K562 (cell line): ENCODE data around the gene CHDH. TPM values are rescaled to one million over a fixed set of nuclear protein-coding genes. Genes with fewer than 3 reads are reported as not detected.

Experiments used
- CEBPG ChIP-seq, 3 experiments: fragments of 200-800 bp in 1 of 3; sonication (Bioruptor generic) in 1 of 3; sonication (generic) in 1 of 3; formaldehyde crosslinking in 1 of 3; IDR thresholded peaks in 2 of 3; conservative IDR thresholded peaks in 1 of 3; 2 replicates each; pipeline versions ENCODE4 v1.6.1 to v1.8.0; 2016 to 2022; ENCODE audit warnings: missing compliant biosample characterization in 2 of 3, missing genetic modification characterization in 2 of 3, mild to moderate bottlenecking in 1 of 3, missing genetic modification reagents in 1 of 3
- HDGF ChIP-seq: fragments of 450-650 bp; IDR thresholded peaks from 2 replicates; pipeline ENCODE4 v1.6.1; 2016
- HMG20B ChIP-seq: fragments of 250-450 bp; sonication (Bioruptor Pico); IDR thresholded peaks from 2 replicates; pipeline ENCODE4 v1.5.0; 2021; ENCODE audit warnings: mild to moderate bottlenecking
- NCOA1 ChIP-seq: fragments of 450-650 bp; IDR thresholded peaks from 2 replicates; pipeline ENCODE4 v1.6.1; 2016; ENCODE audit warnings: low read depth
- RCOR1 ChIP-seq, 2 experiments: IDR thresholded peaks; 2 replicates each; pipeline ENCODE4 v1.6.1; 2012; ENCODE audit warnings: low read depth in 2 of 2, low read length in 2 of 2, borderline replicate concordance in 1 of 2, improper control_type of control experiment in 1 of 2
- ZNF121 ChIP-seq: sonication (generic); formaldehyde crosslinking; conservative IDR thresholded peaks from 2 replicates; pipeline ENCODE4 v1.8.0; 2022; ENCODE audit warnings: missing genetic modification reagents
- polyA plus RNA-seq, 8 experiments: library from polyadenylated mRNA; depleted of rRNA in 4 of 8; stranded (reverse) in 5 of 8; unstranded in 3 of 8; fragments of >200 nt; fragmentation: Nextera tagmentation in 2 of 8; fragmentation: Illumina TruSeq in 1 of 8; extraction: Ambion mirVana in 2 of 8; extraction: Trizol in 1 of 8; gene quantifications; 2 replicates each; pipeline versions ENCODE4 v1.2.1 to v1.2.3, GENCODE V29; 2011 to 2014; ENCODE audit warnings: inconsistent platforms in 1 of 8, missing spikeins in 1 of 8
- total RNA-seq, 7 experiments: library from RNA; depleted of rRNA in 6 of 7; stranded (reverse); fragments of >200 nt in 6 of 7; fragmentation: Illumina TruSeq in 2 of 7; extraction: Trizol in 2 of 7; gene quantifications; 2 replicates each; pipeline versions ENCODE4 v1.2.1 to v1.2.3, GENCODE V29; 2011 to 2021; ENCODE audit warnings: low replicate concordance in 1 of 7
- TF ChIP-seq, protein P1 (sequence below): fragments of 450-650 bp; IDR thresholded peaks from 2 replicates; pipeline ENCODE4 v1.6.1; 2017; ENCODE audit warnings: antibody characterized with exemption
- TF ChIP-seq, protein P2 (sequence below): sonication (generic); formaldehyde crosslinking; IDR thresholded peaks from 2 replicates; pipeline ENCODE4 v1.8.0; 2023; ENCODE audit warnings: missing genetic modification reagents, mild to moderate bottlenecking, borderline replicate concordance
- TF ChIP-seq, protein P3 (sequence below): fragments of 450-650 bp; IDR thresholded peaks from 2 replicates; pipeline ENCODE4 v1.6.1; 2016
- TF ChIP-seq, protein P4 (sequence below), 2 experiments: fragments of 450-650 bp; formaldehyde crosslinking in 1 of 2; IDR thresholded peaks; 2 replicates each; pipeline versions ENCODE4 v1.4.0 to v1.6.1; 2014 to 2020; ENCODE audit warnings: mild to moderate bottlenecking in 2 of 2, borderline replicate concordance in 1 of 2, low read depth in 1 of 2

Gene CHDH
- total and polyA plus RNA-seq, 9 of the 15 experiments (the other 6 are each of a cell fraction or from before 2014, with no cell fraction given): 0.06 to 1.9 (median 0.46) TPM

DNA sequence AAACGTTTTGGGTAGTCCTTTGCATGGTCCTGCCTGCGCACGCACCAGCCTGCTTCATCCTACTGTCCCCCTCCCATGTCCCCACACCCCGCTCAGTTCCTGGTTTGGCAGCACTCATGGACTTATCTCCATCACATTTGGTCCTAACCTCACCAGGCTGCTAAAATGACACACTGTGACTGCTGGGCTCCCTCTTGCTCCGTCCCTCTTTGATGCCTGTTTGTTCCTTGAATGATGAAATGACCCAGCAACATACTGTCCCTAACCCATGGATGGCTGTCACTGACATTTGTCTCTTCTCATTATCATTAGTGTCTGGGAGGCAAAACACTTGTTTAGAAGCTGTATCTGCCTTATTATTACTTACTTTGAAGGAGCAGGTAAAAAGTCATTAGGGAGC, 80.5 kb downstream of the CHDH start (continued):
- TF ChIP-seq, protein P1, sequence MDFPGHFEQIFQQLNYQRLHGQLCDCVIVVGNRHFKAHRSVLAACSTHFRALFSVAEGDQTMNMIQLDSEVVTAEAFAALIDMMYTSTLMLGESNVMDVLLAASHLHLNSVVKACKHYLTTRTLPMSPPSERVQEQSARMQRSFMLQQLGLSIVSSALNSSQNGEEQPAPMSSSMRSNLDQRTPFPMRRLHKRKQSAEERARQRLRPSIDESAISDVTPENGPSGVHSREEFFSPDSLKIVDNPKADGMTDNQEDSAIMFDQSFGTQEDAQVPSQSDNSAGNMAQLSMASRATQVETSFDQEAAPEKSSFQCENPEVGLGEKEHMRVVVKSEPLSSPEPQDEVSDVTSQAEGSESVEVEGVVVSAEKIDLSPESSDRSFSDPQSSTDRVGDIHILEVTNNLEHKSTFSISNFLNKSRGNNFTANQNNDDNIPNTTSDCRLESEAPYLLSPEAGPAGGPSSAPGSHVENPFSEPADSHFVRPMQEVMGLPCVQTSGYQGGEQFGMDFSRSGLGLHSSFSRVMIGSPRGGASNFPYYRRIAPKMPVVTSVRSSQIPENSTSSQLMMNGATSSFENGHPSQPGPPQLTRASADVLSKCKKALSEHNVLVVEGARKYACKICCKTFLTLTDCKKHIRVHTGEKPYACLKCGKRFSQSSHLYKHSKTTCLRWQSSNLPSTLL: no peak
- TF ChIP-seq CEBPG (CRISPR knock-in tag; IDR thresholded peaks at IDR 0.05): peak; percentile 58; the same call in 1 of the 2 replicates
- TF ChIP-seq CEBPG (tag; conservative IDR thresholded peaks at IDR 0.05 in 1 of 2, IDR thresholded peaks at IDR 0.05 in 1 of 2): peak in 1 of 2 experiments; percentile 87; a peak in 2 of 4 replicates
- peak in 1 of 2 experiments; percentile 35; a peak in 1 of 4 replicates for TF ChIP-seq RCOR1 (IDR thresholded peaks at IDR 0.05; ENCODE audit: borderline replicate concordance in 1 of 2, low read depth in 2 of 2, low read length in 2 of 2)
- no peak for TF ChIP-seq NCOA1
- TF ChIP-seq HDGF: no peak
- no peak for TF ChIP-seq ZNF121 (CRISPR knock-in tag)
- TF ChIP-seq, protein P2, sequence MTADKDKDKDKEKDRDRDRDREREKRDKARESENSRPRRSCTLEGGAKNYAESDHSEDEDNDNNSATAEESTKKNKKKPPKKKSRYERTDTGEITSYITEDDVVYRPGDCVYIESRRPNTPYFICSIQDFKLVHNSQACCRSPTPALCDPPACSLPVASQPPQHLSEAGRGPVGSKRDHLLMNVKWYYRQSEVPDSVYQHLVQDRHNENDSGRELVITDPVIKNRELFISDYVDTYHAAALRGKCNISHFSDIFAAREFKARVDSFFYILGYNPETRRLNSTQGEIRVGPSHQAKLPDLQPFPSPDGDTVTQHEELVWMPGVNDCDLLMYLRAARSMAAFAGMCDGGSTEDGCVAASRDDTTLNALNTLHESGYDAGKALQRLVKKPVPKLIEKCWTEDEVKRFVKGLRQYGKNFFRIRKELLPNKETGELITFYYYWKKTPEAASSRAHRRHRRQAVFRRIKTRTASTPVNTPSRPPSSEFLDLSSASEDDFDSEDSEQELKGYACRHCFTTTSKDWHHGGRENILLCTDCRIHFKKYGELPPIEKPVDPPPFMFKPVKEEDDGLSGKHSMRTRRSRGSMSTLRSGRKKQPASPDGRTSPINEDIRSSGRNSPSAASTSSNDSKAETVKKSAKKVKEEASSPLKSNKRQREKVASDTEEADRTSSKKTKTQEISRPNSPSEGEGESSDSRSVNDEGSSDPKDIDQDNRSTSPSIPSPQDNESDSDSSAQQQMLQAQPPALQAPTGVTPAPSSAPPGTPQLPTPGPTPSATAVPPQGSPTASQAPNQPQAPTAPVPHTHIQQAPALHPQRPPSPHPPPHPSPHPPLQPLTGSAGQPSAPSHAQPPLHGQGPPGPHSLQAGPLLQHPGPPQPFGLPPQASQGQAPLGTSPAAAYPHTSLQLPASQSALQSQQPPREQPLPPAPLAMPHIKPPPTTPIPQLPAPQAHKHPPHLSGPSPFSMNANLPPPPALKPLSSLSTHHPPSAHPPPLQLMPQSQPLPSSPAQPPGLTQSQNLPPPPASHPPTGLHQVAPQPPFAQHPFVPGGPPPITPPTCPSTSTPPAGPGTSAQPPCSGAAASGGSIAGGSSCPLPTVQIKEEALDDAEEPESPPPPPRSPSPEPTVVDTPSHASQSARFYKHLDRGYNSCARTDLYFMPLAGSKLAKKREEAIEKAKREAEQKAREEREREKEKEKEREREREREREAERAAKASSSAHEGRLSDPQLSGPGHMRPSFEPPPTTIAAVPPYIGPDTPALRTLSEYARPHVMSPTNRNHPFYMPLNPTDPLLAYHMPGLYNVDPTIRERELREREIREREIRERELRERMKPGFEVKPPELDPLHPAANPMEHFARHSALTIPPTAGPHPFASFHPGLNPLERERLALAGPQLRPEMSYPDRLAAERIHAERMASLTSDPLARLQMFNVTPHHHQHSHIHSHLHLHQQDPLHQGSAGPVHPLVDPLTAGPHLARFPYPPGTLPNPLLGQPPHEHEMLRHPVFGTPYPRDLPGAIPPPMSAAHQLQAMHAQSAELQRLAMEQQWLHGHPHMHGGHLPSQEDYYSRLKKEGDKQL (CRISPR knock-in tag): no peak
- TF ChIP-seq, protein P3, sequence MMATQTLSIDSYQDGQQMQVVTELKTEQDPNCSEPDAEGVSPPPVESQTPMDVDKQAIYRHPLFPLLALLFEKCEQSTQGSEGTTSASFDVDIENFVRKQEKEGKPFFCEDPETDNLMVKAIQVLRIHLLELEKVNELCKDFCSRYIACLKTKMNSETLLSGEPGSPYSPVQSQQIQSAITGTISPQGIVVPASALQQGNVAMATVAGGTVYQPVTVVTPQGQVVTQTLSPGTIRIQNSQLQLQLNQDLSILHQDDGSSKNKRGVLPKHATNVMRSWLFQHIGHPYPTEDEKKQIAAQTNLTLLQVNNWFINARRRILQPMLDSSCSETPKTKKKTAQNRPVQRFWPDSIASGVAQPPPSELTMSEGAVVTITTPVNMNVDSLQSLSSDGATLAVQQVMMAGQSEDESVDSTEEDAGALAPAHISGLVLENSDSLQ: peak; percentile 34; the same call in 1 of the 2 replicates
- TF ChIP-seq, protein P4, sequence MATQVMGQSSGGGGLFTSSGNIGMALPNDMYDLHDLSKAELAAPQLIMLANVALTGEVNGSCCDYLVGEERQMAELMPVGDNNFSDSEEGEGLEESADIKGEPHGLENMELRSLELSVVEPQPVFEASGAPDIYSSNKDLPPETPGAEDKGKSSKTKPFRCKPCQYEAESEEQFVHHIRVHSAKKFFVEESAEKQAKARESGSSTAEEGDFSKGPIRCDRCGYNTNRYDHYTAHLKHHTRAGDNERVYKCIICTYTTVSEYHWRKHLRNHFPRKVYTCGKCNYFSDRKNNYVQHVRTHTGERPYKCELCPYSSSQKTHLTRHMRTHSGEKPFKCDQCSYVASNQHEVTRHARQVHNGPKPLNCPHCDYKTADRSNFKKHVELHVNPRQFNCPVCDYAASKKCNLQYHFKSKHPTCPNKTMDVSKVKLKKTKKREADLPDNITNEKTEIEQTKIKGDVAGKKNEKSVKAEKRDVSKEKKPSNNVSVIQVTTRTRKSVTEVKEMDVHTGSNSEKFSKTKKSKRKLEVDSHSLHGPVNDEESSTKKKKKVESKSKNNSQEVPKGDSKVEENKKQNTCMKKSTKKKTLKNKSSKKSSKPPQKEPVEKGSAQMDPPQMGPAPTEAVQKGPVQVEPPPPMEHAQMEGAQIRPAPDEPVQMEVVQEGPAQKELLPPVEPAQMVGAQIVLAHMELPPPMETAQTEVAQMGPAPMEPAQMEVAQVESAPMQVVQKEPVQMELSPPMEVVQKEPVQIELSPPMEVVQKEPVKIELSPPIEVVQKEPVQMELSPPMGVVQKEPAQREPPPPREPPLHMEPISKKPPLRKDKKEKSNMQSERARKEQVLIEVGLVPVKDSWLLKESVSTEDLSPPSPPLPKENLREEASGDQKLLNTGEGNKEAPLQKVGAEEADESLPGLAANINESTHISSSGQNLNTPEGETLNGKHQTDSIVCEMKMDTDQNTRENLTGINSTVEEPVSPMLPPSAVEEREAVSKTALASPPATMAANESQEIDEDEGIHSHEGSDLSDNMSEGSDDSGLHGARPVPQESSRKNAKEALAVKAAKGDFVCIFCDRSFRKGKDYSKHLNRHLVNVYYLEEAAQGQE (IDR thresholded peaks at IDR 0.05; ENCODE audit: borderline replicate concordance): no peak
- TF ChIP-seq, protein P4 (CRISPR knock-in tag; IDR thresholded peaks at IDR 0.05; ENCODE audit: low read depth): no peak
- no peak for TF ChIP-seq HMG20B (CRISPR knock-in tag)
